NCI-H748 (cell line): Measurements from ENCODE around the gene IGFLR1.
A peak's percentile ranks its signal among the peaks of the same experiment; 100 is the strongest.
"Not testable (repeated sequence)": the region's sequence is repeated elsewhere in the genome, so short reads cannot be mapped to it uniquely, and the experiment has no call there.

Source experiments
- DNase-seq: peaks from one replicate; lab custom pipeline; 2025; ENCODE audit not compliant: unreplicated experiment; lab: John Stamatoyannopoulos, UW

The IGFLR1 gene

GRCh38 chr19:35725216-35725861 is 16.9 kb downstream of the IGFLR1 start:
- DNase-seq = no peak

- no peak for DNase-seq
Observed at GRCh38 chr19:35724560-35724959, 17.7 kb downstream of the IGFLR1 start.

GRCh38 chr19:35724132-35724531 is 18.1 kb downstream of the IGFLR1 start:
- DNase-seq = not testable (repeated sequence)

GRCh38 chr19:35723671-35724070 is 18.6 kb downstream of the IGFLR1 start:
- DNase-seq = no peak

- no peak for DNase-seq
Observed at GRCh38 chr19:35722897-35723296, 19.4 kb downstream of the IGFLR1 start.

GRCh38 chr19:35722461-35722860 is 19.8 kb downstream of the IGFLR1 start:
- DNase-seq = no peak

- no peak for DNase-seq
Observed at GRCh38 chr19:35721374-35721773, 20.9 kb downstream of the IGFLR1 start.

GRCh38 chr19:35720648-35721047 is 21.6 kb downstream of the IGFLR1 start:
- DNase-seq = no peak

GRCh38 chr19:35720163-35720524 is 22.1 kb downstream of the IGFLR1 start:
- DNase-seq = no peak

GRCh38 chr19:35719402-35720162 is 22.7 kb downstream of the IGFLR1 start:
- no peak for DNase-seq

GRCh38 chr19:35718345-35719041 is 23.8 kb downstream of the IGFLR1 start:
- peak; percentile 45 for DNase-seq

GRCh38 chr19:35717665-35718344 is 24.4 kb downstream of the IGFLR1 start, which contains the start of gene KMT2B:
Gene KMT2B, plus strand, starts transcription at chr19:35718003. Its CDS starts 16 bp downstream, at chr19:35718019.
- DNase-seq = peak; percentile 99

GRCh38 chr19:35716801-35717664 is 25.2 kb downstream of the IGFLR1 start:
- DNase-seq = peak; percentile 97

- DNase-seq = peak; percentile 80
Observed at GRCh38 chr19:35715981-35716800, 26.1 kb downstream of the IGFLR1 start.

GRCh38 chr19:35715355-35715809 is 26.9 kb downstream of the IGFLR1 start:
- no peak for DNase-seq

GRCh38 chr19:35714601-35715354 is 27.5 kb downstream of the IGFLR1 start:
- DNase-seq = peak; percentile 19

GRCh38 chr19:35713904-35714495 is 28.3 kb downstream of the IGFLR1 start:
- DNase-seq = no peak

GRCh38 chr19:35713506-35713850 is 28.8 kb downstream of the IGFLR1 start:
- no peak for DNase-seq
